HepG2 (cell line): ENCODE measurements around the gene GAN. TPM values are rescaled to one million over a fixed set of nuclear protein-coding genes. Genes with fewer than 3 reads are reported as not detected.
A peak's percentile ranks its signal among the peaks of the same experiment; 100 is the strongest.

Source experiments
- ATM ChIP-seq: fragments of 450-650 bp; IDR thresholded peaks from 2 replicates; pipeline ENCODE4 v1.7.1; 2017; ENCODE audit warnings: mild to moderate bottlenecking, borderline replicate concordance
- CEBPB ChIP-seq: IDR thresholded peaks from 2 replicates; pipeline ENCODE4 v1.6.1; 2011; ENCODE audit warnings: low read depth, low read length, improper control_type of control experiment, borderline replicate concordance
- FOXA1 ChIP-seq, 2 experiments: fragments of 450-650 bp in 1 of 2; sonication (generic) in 1 of 2; formaldehyde crosslinking in 1 of 2; IDR thresholded peaks; 2 replicates each; pipeline versions ENCODE4 v1.4.0 to v1.6.1; 2016 to 2020; ENCODE audit warnings: missing genetic modification reagents in 1 of 2
- GLI4 ChIP-seq: sonication (generic); formaldehyde crosslinking; IDR thresholded peaks from 2 replicates; pipeline ENCODE4 v1.5.1; 2020; ENCODE audit warnings: missing genetic modification reagents, mild to moderate bottlenecking, moderate library complexity, borderline replicate concordance
- HIVEP1 ChIP-seq: sonication (generic); formaldehyde crosslinking; IDR thresholded peaks from 2 replicates; pipeline ENCODE4 v1.4.0; 2020; ENCODE audit warnings: mild to moderate bottlenecking, missing genetic modification reagents
- HNRNPL ChIP-seq: fragments of 200-400 bp; formaldehyde crosslinking; IDR thresholded peaks from 2 replicates; pipeline ENCODE4 v1.6.1; 2017; ENCODE audit warnings: mild to moderate bottlenecking, low read depth, low read length
- KDM1A ChIP-seq: IDR thresholded peaks from 2 replicates; pipeline ENCODE4 v1.6.1; 2016; ENCODE audit warnings: missing compliant biosample characterization
- KDM5A ChIP-seq: fragments of 200-600 bp; sonication (generic); IDR thresholded peaks from 2 replicates; pipeline ENCODE4 v1.7.0; 2018; ENCODE audit warnings: antibody characterized with exemption, mild to moderate bottlenecking, low read length, borderline replicate concordance
- MTF1 ChIP-seq: sonication (generic); formaldehyde crosslinking; IDR thresholded peaks from 2 replicates; pipeline ENCODE4 v1.5.0; 2020; ENCODE audit warnings: missing genetic modification reagents
- MYNN ChIP-seq: sonication (generic); formaldehyde crosslinking; IDR thresholded peaks from 2 replicates; pipeline ENCODE4 v1.4.0; 2020; ENCODE audit warnings: mild to moderate bottlenecking, low read depth, missing genetic modification reagents
- NR2F2 ChIP-seq: IDR thresholded peaks from 2 replicates; pipeline ENCODE4 v1.6.1; 2012; ENCODE audit warnings: low read depth, inconsistent platforms, borderline replicate concordance
- SKI ChIP-seq: fragments of 450-650 bp; IDR thresholded peaks from one replicate; pipeline ENCODE4 v1.6.1; 2018; ENCODE audit warnings: mild to moderate bottlenecking; ENCODE audit not compliant: partially characterized antibody
- SPEN ChIP-seq: sonication (generic); formaldehyde crosslinking; IDR thresholded peaks from 2 replicates; pipeline ENCODE4 v1.5.1; 2020; ENCODE audit warnings: low read depth, mild to moderate bottlenecking, missing genetic modification reagents
- SRSF4 ChIP-seq: fragments of 200-400 bp; formaldehyde crosslinking; IDR thresholded peaks from one replicate; pipeline ENCODE4 v1.6.1; 2018; ENCODE audit warnings: mild to moderate bottlenecking, low read depth, low read length, moderate library complexity; ENCODE audit not compliant: poor library complexity, severe bottlenecking
- ZKSCAN1 ChIP-seq: fragments of 150-350 bp; IDR thresholded peaks from 2 replicates; pipeline ENCODE4 v1.6.1; 2014; ENCODE audit warnings: low read length
- ZNF232 ChIP-seq: sonication (generic); formaldehyde crosslinking; IDR thresholded peaks from 2 replicates; pipeline ENCODE4 v1.4.0; 2020; ENCODE audit warnings: missing genetic modification reagents, borderline replicate concordance
- ZNF256 ChIP-seq: sonication (generic); formaldehyde crosslinking; conservative IDR thresholded peaks from 2 replicates; pipeline ENCODE4 v1.4.0; 2020; ENCODE audit warnings: missing genetic modification reagents
- ZNF607 ChIP-seq: sonication (generic); formaldehyde crosslinking; IDR thresholded peaks from 2 replicates; pipeline ENCODE4 v1.5.1; 2020; ENCODE audit warnings: missing genetic modification reagents, mild to moderate bottlenecking, borderline replicate concordance
- ZNF746 ChIP-seq: sonication (generic); formaldehyde crosslinking; IDR thresholded peaks from 2 replicates; pipeline ENCODE4 v1.8.0; 2022; ENCODE audit warnings: mild to moderate bottlenecking, missing genetic modification reagents
- ZNF780A ChIP-seq: sonication (generic); formaldehyde crosslinking; IDR thresholded peaks from 2 replicates; pipeline ENCODE4 v1.8.0; 2022; ENCODE audit warnings: mild to moderate bottlenecking, missing genetic modification reagents, moderate library complexity
- ZNF816 ChIP-seq: sonication (generic); formaldehyde crosslinking; IDR thresholded peaks from 2 replicates; pipeline ENCODE4 v1.8.0; 2022; ENCODE audit warnings: missing genetic modification reagents, mild to moderate bottlenecking, borderline replicate concordance
- ZNF841 ChIP-seq: sonication (generic); formaldehyde crosslinking; IDR thresholded peaks from 2 replicates; pipeline ENCODE4 v1.8.1; 2023; ENCODE audit warnings: missing genetic modification reagents, borderline replicate concordance
- ZNF879 ChIP-seq: sonication (generic); formaldehyde crosslinking; IDR thresholded peaks from 2 replicates; pipeline ENCODE4 v1.8.1; 2023; ENCODE audit warnings: missing genetic modification reagents
- ZSCAN31 ChIP-seq: sonication (generic); formaldehyde crosslinking; IDR thresholded peaks from 2 replicates; pipeline ENCODE4 v1.5.0; 2020; ENCODE audit warnings: low read depth, mild to moderate bottlenecking, missing genetic modification reagents
- polyA plus RNA-seq, 8 experiments: library from polyadenylated mRNA; depleted of rRNA in 3 of 8; stranded (reverse) in 7 of 8; unstranded in 1 of 8; fragments of >200 nt; fragmentation: Illumina TruSeq in 4 of 8; extraction: Trizol in 4 of 8; gene quantifications; 2 replicates each; pipeline versions ENCODE4 v1.2.1 to v1.2.3, GENCODE V29; 2011 to 2016; ENCODE audit warnings: low read depth in 4 of 8, missing spikeins in 1 of 8, mixed read lengths in 1 of 8; ENCODE audit not compliant: insufficient read depth in 1 of 8
- total RNA-seq, 5 experiments: library from RNA; depleted of rRNA; stranded (reverse); fragments of >200 nt; fragmentation: Illumina TruSeq; extraction: Trizol; gene quantifications; 2 replicates each; pipeline ENCODE4 v1.2.3, GENCODE V29; 2016; ENCODE audit warnings: low read depth in 1 of 5
- TF ChIP-seq, protein P1 (sequence below): sonication (generic); formaldehyde crosslinking; IDR thresholded peaks from 2 replicates; pipeline ENCODE4 v1.4.0; 2020; ENCODE audit warnings: low read depth, missing genetic modification reagents
- TF ChIP-seq, protein P2 (sequence below): sonication (generic); formaldehyde crosslinking; IDR thresholded peaks from 2 replicates; pipeline ENCODE4 v1.9.0; 2021; ENCODE audit warnings: missing genetic modification reagents, borderline replicate concordance

The GAN gene
- total and polyA plus RNA-seq, 2 of the 13 experiments (the other 11 are each of a cell fraction or from before 2014, with no cell fraction given) = 4.3 to 11.0 TPM

DNA sequence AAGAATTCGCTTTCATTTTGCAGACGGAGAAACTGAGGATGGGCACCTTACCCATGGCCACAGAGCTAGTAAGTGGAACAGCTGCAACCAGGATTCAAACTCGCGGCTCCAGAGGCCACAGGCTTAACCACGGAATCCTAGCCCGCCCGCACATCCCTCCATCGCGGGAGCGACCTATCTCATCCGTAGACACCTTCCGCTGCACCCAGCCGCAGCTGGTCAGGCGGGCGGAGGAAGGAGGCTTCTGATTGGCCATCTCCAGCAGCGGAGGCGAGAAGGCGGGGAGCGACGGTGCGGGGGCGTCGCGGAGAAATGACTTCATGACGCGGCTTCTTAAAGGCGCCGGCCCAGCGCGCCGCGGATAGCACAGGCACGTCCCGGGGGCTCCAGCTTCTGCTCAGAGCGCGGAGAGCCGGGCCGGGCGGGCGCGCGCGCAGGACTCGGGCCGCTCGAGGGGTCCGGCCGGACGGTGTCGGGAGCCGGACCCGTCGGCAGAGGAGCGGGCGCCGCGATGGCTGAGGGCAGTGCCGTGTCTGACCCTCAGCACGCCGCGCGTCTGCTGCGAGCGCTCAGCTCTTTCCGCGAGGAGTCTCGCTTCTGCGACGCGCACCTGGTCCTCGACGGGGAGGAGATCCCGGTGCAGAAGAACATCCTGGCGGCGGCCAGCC, at the start of gene GAN (continued):
- TF ChIP-seq ZSCAN31 (peak; percentile 95), HNRNPL (no peak), ZNF746 (CRISPR knock-in tag) (no peak; the same call in 1 of the 2 replicates), ZKSCAN1 (peak; percentile 18; the same call in 1 of the 2 replicates), ZNF841 (CRISPR knock-in tag) (no peak), ZNF780A (peak; percentile 58; the same call in 1 of the 2 replicates), FOXA1 (IDR thresholded peaks at IDR 0.05) (no peak), FOXA1 (CRISPR knock-in tag; IDR thresholded peaks at IDR 0.05) (0 out of 2 replicates have a peak, but pooled peaks have one; percentile 7), SRSF4 (no peak), HIVEP1 (CRISPR knock-in tag) (peak; percentile 89; the same call in 1 of the 2 replicates), SPEN (CRISPR knock-in tag) (peak; percentile 96), SKI (peak; percentile 58), ATM (no peak), MYNN (CRISPR knock-in tag) (no peak), NR2F2 (no peak), ZNF879 (CRISPR knock-in tag) (no peak), ZNF232 (CRISPR knock-in tag) (peak; percentile 33; the same call in 1 of the 2 replicates), MTF1 (no peak), CEBPB (no peak), ZNF256 (CRISPR knock-in tag) (no peak), ZNF607 (CRISPR knock-in tag) (peak; percentile 87), KDM5A (peak; percentile 93), GLI4 (CRISPR knock-in tag) (0 out of 2 replicates have a peak, but pooled peaks have one; percentile 87), KDM1A (CRISPR knock-in tag) (peak; percentile 75; the same call in 1 of the 2 replicates), ZNF816 (CRISPR knock-in tag) (peak; percentile 70; the same call in 1 of the 2 replicates)
- TF ChIP-seq, protein P1, sequence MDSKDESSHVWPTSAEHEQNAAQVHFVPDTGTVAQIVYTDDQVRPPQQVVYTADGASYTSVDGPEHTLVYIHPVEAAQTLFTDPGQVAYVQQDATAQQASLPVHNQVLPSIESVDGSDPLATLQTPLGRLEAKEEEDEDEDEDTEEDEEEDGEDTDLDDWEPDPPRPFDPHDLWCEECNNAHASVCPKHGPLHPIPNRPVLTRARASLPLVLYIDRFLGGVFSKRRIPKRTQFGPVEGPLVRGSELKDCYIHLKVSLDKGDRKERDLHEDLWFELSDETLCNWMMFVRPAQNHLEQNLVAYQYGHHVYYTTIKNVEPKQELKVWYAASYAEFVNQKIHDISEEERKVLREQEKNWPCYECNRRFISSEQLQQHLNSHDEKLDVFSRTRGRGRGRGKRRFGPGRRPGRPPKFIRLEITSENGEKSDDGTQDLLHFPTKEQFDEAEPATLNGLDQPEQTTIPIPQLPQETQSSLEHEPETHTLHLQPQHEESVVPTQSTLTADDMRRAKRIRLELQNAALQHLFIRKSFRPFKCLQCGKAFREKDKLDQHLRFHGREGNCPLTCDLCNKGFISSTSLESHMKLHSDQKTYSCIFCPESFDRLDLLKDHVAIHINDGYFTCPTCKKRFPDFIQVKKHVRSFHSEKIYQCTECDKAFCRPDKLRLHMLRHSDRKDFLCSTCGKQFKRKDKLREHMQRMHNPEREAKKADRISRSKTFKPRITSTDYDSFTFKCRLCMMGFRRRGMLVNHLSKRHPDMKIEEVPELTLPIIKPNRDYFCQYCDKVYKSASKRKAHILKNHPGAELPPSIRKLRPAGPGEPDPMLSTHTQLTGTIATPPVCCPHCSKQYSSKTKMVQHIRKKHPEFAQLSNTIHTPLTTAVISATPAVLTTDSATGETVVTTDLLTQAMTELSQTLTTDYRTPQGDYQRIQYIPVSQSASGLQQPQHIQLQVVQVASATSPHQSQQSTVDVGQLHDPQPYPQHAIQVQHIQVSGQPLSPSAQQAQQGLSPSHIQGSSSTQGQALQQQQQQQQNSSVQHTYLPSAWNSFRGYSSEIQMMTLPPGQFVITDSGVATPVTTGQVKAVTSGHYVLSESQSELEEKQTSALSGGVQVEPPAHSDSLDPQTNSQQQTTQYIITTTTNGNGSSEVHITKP (CRISPR knock-in tag) = no peak
- TF ChIP-seq, protein P2, sequence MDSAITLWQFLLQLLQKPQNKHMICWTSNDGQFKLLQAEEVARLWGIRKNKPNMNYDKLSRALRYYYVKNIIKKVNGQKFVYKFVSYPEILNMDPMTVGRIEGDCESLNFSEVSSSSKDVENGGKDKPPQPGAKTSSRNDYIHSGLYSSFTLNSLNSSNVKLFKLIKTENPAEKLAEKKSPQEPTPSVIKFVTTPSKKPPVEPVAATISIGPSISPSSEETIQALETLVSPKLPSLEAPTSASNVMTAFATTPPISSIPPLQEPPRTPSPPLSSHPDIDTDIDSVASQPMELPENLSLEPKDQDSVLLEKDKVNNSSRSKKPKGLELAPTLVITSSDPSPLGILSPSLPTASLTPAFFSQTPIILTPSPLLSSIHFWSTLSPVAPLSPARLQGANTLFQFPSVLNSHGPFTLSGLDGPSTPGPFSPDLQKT (CRISPR knock-in tag) = no peak
